Cardiac fibroblast (primary cell): ENCODE measurements around the gene MDP1.

Experiments
- DNase-seq, 2 donors: peaks; one replicate each; pipeline versions ENCODE4 v3.0.0 to v3.0.0-alpha.2; 2010; ENCODE audit warnings: low read depth in 2 of 2
- H3K4me3 ChIP-seq, 2 donors: replicated peaks in 1 of 2; 1 replicate in 1 of 2; 2 replicates in 1 of 2; pipeline ENCODE4 v1.5.1; 2011; ENCODE audit warnings: low read depth in 2 of 2, low read length in 2 of 2, mild to moderate bottlenecking in 2 of 2, moderate library complexity in 1 of 2
- TF ChIP-seq, protein P1 (sequence below): IDR thresholded peaks from one replicate; pipeline ENCODE4 v1.5.1; 2011; ENCODE audit warnings: low read depth, mild to moderate bottlenecking, low read length, inconsistent platforms

Gene MDP1

DNA sequence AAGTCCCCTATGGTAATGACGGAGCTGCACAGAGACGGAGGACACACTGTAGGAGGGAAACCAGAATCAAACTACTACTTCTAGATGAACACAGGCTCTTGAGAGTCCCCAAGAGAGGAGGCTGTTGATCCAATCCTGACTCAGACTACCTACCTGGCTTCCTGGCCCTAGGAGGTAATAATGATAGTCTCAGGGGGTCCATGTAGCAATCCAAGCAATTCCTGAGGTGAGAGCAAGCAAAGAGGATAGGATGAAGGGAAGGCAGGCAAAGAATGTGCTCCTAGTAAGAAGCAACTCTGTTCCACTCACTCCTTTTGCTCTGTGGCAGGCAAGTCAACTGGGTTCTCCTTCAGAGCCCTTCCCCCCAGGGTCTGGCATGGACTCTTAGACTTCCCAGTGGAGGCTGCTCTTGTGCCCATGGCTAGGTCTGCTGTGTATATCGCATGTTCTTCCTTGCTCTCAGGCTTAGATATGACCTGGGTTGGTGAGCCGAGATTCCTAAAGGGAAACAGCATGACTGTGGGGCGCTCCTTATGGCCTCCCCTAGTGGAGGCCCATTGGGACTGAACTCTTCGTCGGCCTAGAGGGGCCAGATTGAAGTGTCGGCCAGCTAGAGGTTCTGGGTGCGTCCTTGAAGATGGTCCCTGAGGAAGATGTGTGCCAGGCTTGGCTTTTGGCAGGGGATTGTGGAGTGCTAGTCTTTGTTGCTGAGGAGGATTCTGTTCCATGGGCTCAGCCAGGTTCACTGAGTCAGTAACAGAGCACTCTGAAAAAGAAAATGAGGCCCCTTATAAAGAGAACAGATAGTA lies 24.4 kb upstream of the MDP1 start:
- TF ChIP-seq, protein P1, sequence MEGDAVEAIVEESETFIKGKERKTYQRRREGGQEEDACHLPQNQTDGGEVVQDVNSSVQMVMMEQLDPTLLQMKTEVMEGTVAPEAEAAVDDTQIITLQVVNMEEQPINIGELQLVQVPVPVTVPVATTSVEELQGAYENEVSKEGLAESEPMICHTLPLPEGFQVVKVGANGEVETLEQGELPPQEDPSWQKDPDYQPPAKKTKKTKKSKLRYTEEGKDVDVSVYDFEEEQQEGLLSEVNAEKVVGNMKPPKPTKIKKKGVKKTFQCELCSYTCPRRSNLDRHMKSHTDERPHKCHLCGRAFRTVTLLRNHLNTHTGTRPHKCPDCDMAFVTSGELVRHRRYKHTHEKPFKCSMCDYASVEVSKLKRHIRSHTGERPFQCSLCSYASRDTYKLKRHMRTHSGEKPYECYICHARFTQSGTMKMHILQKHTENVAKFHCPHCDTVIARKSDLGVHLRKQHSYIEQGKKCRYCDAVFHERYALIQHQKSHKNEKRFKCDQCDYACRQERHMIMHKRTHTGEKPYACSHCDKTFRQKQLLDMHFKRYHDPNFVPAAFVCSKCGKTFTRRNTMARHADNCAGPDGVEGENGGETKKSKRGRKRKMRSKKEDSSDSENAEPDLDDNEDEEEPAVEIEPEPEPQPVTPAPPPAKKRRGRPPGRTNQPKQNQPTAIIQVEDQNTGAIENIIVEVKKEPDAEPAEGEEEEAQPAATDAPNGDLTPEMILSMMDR, result no peak
- no peak for DNase-seq
- H3K4me3 ChIP-seq, result no peak overlapping the region

DNA sequence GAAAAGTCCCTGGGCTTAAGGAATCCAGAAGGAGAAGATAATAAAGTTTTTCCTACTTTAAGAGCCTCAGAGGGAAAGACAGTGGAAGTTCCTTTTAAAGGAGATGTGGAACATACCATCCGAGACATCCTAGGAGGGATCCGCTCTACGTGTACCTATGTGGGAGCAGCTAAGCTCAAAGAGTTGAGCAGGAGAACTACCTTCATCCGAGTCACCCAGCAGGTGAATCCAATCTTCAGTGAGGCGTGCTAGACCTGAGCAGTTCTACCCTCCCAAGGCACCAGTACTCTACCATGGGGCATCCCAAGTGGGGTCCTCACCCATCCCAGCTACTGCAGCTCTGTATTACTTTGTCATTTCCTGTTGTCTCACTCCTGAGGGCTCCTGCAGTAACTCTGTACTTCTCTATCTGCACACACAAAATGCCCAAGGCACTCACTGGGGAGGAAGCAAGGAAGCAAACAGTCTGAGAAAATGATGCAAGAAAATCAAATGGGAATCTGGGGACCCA lies 22.7 kb upstream of the MDP1 start:
- TF ChIP-seq, protein P1, result no peak
- no peak for DNase-seq
- no peak overlapping the region for H3K4me3 ChIP-seq

DNA sequence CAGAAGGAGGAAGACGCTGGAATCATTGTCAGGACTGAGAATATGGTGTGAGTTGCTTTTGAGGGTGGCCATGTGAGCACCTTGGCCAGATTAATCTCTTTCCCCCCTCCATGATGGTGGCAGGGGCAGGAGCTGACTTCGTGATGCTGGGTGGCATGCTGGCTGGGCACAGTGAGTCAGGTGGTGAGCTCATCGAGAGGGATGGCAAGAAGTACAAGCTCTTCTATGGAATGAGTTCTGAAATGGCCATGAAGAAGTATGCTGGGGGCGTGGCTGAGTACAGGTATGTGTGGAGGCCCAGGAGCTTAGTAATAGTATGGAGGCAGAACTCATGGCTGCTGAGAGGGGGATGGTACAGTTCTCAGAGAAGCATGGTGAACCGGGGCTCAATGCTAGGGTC lies 22.3 kb upstream of the MDP1 start:
- DNase-seq, result no peak
- H3K4me3 ChIP-seq, result no peak overlapping the region
- TF ChIP-seq, protein P1, result no peak

DNA sequence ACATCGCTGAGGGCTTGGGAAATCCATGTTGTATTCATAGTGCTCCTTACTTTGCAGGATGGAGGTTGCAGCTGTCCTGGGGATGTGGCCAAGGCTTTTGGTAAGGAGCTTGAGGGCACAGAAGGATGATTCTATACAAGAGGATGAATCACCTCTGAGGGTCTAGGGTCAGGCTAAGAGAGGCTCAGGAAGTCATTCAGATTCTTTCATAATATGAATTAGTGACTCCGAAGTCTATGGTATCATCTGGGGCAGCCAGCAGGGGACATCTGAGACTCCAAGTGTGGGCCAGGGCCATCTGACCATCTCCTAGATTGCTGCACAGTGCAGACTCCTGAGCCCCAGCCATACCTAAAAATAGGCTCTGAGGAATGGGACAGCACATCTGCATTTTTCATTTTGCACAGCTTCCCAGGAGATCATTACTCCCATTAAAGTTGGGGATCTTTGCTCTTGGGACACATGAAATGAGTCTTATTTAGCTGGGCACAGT lies 21.6 kb upstream of the MDP1 start:
- no peak overlapping the region for H3K4me3 ChIP-seq
- no peak for DNase-seq
- TF ChIP-seq, protein P1, result no peak

DNA sequence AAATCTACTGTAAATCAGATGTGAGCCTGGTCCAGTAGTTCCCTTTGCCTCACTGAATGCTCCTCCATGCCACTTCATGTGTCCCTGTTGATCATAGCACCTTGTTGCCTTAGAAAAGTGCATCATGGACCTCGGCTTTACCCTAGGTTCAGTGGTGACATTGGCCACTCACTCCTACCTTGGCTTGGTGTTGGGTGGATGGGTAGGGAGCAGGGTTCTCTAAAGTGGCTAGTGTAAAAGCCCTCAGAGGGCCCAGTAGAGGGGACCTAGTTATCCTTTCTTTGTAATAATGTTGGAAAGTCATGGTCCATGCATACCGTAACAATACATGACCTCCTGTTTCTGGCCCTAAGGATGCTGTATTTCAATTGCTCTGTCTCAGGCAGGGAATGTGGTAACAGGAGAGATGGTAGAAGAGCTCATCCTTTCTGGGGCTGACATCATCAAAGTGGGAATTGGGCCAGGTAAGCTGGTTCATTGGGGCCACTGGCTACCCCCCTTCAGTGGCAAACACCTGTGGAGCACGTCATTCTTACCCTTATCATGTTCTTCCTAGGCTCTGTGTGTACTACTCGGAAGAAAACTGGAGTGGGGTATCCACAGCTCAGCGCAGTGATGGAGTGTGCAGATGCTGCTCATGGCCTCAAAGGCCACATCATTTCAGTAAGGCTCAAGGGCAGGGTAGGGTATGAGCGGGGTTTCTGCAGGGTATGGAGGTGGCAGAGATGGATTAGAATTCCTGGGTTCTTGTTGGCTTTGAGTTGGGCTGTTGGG lies 21.0 kb upstream of the MDP1 start:
- TF ChIP-seq, protein P1, result no peak
- DNase-seq, result no peak
- H3K4me3 ChIP-seq, result no peak overlapping the region

DNA sequence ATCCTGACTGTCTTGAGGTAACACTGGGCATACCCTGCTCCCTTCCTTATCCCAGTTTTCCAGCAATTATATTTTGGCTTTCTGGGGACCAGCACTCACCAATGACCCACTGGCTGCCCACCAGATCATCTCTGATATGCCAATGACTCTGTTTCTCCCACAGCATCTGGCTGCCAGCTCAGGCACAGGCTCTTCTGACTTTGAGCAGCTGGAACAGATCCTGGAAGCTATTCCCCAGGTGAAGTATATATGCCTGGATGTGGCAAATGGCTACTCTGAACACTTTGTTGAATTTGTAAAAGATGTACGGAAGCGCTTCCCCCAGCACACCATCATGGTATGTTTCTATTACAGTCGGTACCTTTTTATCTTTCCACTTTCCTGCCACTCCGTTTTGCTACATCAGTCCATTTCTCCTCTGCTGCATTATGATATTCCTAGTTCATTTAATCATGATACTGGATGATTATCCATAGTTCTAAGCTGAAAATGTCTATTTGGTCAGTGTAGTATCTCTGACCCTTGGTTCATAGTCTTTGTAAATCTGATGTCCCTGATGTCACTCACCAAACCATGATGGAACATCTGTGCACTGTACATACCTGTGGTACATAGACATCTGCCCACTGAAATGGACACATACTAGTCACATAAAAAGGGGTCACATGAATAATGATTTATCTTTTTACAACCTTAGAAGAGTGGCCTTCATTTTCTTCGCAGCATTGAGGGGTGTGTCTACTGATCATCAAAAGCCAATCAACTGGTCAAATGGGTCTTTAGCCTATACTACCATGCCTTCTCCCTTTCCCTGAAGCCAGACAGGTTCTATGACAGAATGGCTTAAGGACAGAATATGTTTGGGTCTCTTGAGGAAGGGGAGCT lies 20.2 kb upstream of the MDP1 start:
- DNase-seq, result no peak
- TF ChIP-seq, protein P1, result no peak
- H3K4me3 ChIP-seq, result no peak overlapping the region
